SH-SY5Y (cell line): ENCODE data around the gene RAB7A.

Source experiments
- GATA2 ChIP-seq: IDR thresholded peaks from 2 replicates; pipeline ENCODE4 v1.6.1; 2011; ENCODE audit warnings: mild to moderate bottlenecking, low read depth, low read length
- GATA3 ChIP-seq: IDR thresholded peaks from 2 replicates; pipeline ENCODE4 v1.6.1; 2011; ENCODE audit warnings: low read depth, mild to moderate bottlenecking, low read length, moderate library complexity

Gene RAB7A

GRCh38 chr3:128859630-128860029 lies 133.6 kb downstream of the RAB7A start:
- TF ChIP-seq GATA2: no peak
- no peak for TF ChIP-seq GATA3

GRCh38 chr3:128861491-128861890 lies 135.5 kb downstream of the RAB7A start:
- TF ChIP-seq GATA2: no peak
- TF ChIP-seq GATA3: no peak

GRCh38 chr3:128863560-128863959 lies 137.6 kb downstream of the RAB7A start:
- no peak for TF ChIP-seq GATA3
- TF ChIP-seq GATA2: no peak
